GM10248 (cell line): Measurements from ENCODE around the gene CCT7.

Experiments used
- CTCF ChIA-PET: fragments of 300-600 bp; sonication (Branson Sonifier 250); formaldehyde crosslinking; extraction: SDS; loops from one replicate; lab custom pipeline; 2021; ENCODE audit warnings: antibody characterized with exemption; lab: Yijun Ruan, JAX
- POLR2A ChIA-PET: fragments of 350-650 bp; sonication (Branson Sonifier 250); formaldehyde crosslinking; extraction: SDS; loops from one replicate; lab custom pipeline; 2020; ENCODE audit warnings: antibody characterized with exemption; lab: Yijun Ruan, JAX
- DNase-seq: peaks from one replicate; pipeline ENCODE4 v3.0.0; 2012; ENCODE audit errors: extremely low spot score
- CTCF ChIP-seq: IDR thresholded peaks from 2 replicates; pipeline ENCODE4 v1.5.1; 2012; ENCODE audit warnings: mild to moderate bottlenecking, low read depth; ENCODE audit errors: extremely low read depth, missing control alignments, control extremely low read depth

The CCT7 gene

GRCh38 chr2:73301636-73302035, 67.5 kb downstream of the CCT7 start:
- no peak for DNase-seq
- ChIA-PET CTCF (interaction anchor here (1.3 to 1.9 kb wide), 2 partner anchors 10 to 11 kb away, joined by 3 to 13 read pairs; no protein-coding TSS in a partner anchor), POLR2A (no interaction called here)
- no peak for TF ChIP-seq CTCF
